GM23338 (cell line): ENCODE results near the gene PIGH.

Experiments used
- CREB1 ChIP-seq: fragments of 250-450 bp; sonication (Bioruptor Pico); IDR thresholded peaks from 2 replicates; pipeline ENCODE4 v1.5.0; 2020; ENCODE audit warnings: low read depth, mild to moderate bottlenecking, moderate library complexity
- CTCF ChIP-seq, 2 experiments: fragments of 200-600 bp in 1 of 2; sonication (generic) in 1 of 2; conservative IDR thresholded peaks; 2 replicates each; pipeline versions ENCODE4 v1.5.1 to v1.6.1; 2016 to 2017; ENCODE audit warnings: antibody characterized with exemption in 2 of 2, low read depth in 2 of 2, mild to moderate bottlenecking in 2 of 2, moderate library complexity in 1 of 2
- ETS1 ChIP-seq: IDR thresholded peaks from 2 replicates; pipeline ENCODE4 v1.6.1; 2016; ENCODE audit warnings: antibody characterized with exemption
- EZH2 ChIP-seq: fragments of 200-600 bp; sonication (generic); IDR thresholded peaks from one replicate; pipeline ENCODE4 v1.8.0; 2017; ENCODE audit warnings: antibody characterized with exemption, mild to moderate bottlenecking, low read depth; ENCODE audit not compliant: unreplicated experiment
- EZH2phosphoT487 ChIP-seq: fragments of 200-600 bp; sonication (generic); IDR thresholded peaks from one replicate; pipeline ENCODE4 v1.8.1; 2018; ENCODE audit warnings: antibody characterized with exemption; ENCODE audit not compliant: unreplicated experiment
- JUNB ChIP-seq: IDR thresholded peaks from one replicate; pipeline ENCODE4 v1.6.1; 2016; ENCODE audit warnings: antibody characterized with exemption; ENCODE audit not compliant: unreplicated experiment
- NANOG ChIP-seq: IDR thresholded peaks from 2 replicates; pipeline ENCODE4 v1.6.1; 2016; ENCODE audit warnings: antibody characterized with exemption, borderline replicate concordance
- POLR2AphosphoS5 ChIP-seq: IDR thresholded peaks from 2 replicates; pipeline ENCODE4 v1.6.1; 2016; ENCODE audit warnings: antibody characterized with exemption, low read depth
- REST ChIP-seq: IDR thresholded peaks from one replicate; pipeline ENCODE4 v1.6.1; 2018; ENCODE audit warnings: antibody characterized with exemption; ENCODE audit not compliant: unreplicated experiment
- STAT1 ChIP-seq: IDR thresholded peaks from one replicate; pipeline ENCODE4 v1.6.1; 2016; ENCODE audit warnings: antibody characterized with exemption; ENCODE audit not compliant: unreplicated experiment
- ZNF331 ChIP-seq: fragments of 250-450 bp; sonication (Bioruptor Pico); IDR thresholded peaks from 2 replicates; pipeline ENCODE4 v1.5.0; 2020; ENCODE audit warnings: low read depth, mild to moderate bottlenecking, moderate library complexity
- ZNF462 ChIP-seq: fragments of 250-450 bp; sonication (Bioruptor Pico); IDR thresholded peaks from 2 replicates; pipeline ENCODE4 v1.5.0; 2020; ENCODE audit warnings: mild to moderate bottlenecking, moderate library complexity

GRCh38 chr14:67570453-67570852 is 29.6 kb downstream of the PIGH start:
- TF ChIP-seq EZH2 (no peak), POLR2AphosphoS5 (no peak), CTCF (conservative IDR thresholded peaks at IDR 0.05; ENCODE audit: low read depth in 2 of 2) (no peak), CREB1 (CRISPR knock-in tag) (no peak), JUNB (no peak), ZNF331 (CRISPR knock-in tag) (no peak), REST (no peak), STAT1 (no peak), ETS1 (no peak), ZNF462 (CRISPR knock-in tag) (no peak), EZH2phosphoT487 (no peak), NANOG (no peak)
